ENCODE measurements around the gene DBP.
"Not testable (repeated sequence)": the region's sequence is repeated elsewhere in the genome, so short reads cannot be mapped to it uniquely, and the experiment has no call there.

The DBP gene

GRCh38 chr19:48664476-48664875 lies 27.3 kb upstream of the DBP start:
- TF ChIP-seq POLR2A (IDR thresholded peaks at IDR 0.05; ENCODE audit: low read depth, low read length) (no peak), POLR2AphosphoS5 (IDR thresholded peaks at IDR 0.05; ENCODE audit: low read depth, low read length) (no peak), TAF1 (IDR thresholded peaks at IDR 0.05; ENCODE audit: borderline replicate concordance, low read depth, low read length) (no peak)
- FAIRE-seq, result no peak
- no peak for DNase-seq (ENCODE audit: insufficient read length)

- TF ChIP-seq TAF1 (IDR thresholded peaks at IDR 0.05; ENCODE audit: borderline replicate concordance, low read depth, low read length) (no peak), POLR2A (IDR thresholded peaks at IDR 0.05; ENCODE audit: low read depth, low read length) (no peak)
- FAIRE-seq (no peak), DNase-seq (ENCODE audit: insufficient read length) (no peak)
Measured at GRCh38 chr19:48663667-48664066, 26.5 kb upstream of the DBP start.

GRCh38 chr19:48661711-48662090 lies 24.5 kb upstream of the DBP start:
- TF ChIP-seq POLR2A (IDR thresholded peaks at IDR 0.05; ENCODE audit: low read depth, low read length) (no peak), TAF1 (IDR thresholded peaks at IDR 0.05; ENCODE audit: borderline replicate concordance, low read depth, low read length) (no peak), POLR2AphosphoS5 (IDR thresholded peaks at IDR 0.05; ENCODE audit: low read depth, low read length) (no peak)
- DNase-seq (ENCODE audit: insufficient read length) (no peak), FAIRE-seq (no peak)

GRCh38 chr19:48660852-48661710 lies 23.9 kb upstream of the DBP start:
- TF ChIP-seq POLR2A (IDR thresholded peaks at IDR 0.05; ENCODE audit: low read depth, low read length) (no peak), POLR2AphosphoS5 (IDR thresholded peaks at IDR 0.05; ENCODE audit: low read depth, low read length) (no peak), TAF1 (IDR thresholded peaks at IDR 0.05; ENCODE audit: borderline replicate concordance, low read depth, low read length) (no peak)
- DNase-seq (ENCODE audit: insufficient read length) (peak; percentile 95), FAIRE-seq (peak; percentile 98)

GRCh38 chr19:48659768-48660167 lies 22.6 kb upstream of the DBP start:
- peak; percentile 40 for FAIRE-seq
- no peak for DNase-seq (ENCODE audit: insufficient read length)
- no peak for TF ChIP-seq TAF1 (IDR thresholded peaks at IDR 0.05; ENCODE audit: borderline replicate concordance, low read depth, low read length)

DNA sequence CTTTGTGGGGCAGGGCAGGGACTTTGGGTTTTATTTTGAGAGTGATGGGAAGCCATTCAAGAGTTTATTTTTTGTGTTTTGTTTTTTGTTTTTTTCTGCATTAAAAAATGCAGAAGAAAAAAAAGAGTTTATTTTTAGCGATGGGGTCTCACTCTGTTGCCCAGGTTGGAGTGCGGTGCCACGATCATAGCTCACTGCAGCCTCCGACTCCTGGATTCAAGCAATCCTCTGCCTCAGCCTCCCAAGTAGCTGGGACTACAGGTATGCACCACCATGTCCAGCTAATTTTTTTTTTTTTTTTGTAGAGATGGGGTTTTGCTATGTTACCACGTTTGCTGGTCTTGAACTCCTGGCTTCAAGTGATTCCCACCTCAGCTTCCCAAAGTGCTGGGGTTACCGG lies 21.3 kb upstream of the DBP start:
- DNase-seq (ENCODE audit: insufficient read length) (no peak), FAIRE-seq (no peak)
- no peak for TF ChIP-seq POLR2AphosphoS5 (IDR thresholded peaks at IDR 0.05; ENCODE audit: low read depth, low read length)
- no peak for TF ChIP-seq TAF1 (IDR thresholded peaks at IDR 0.05; ENCODE audit: borderline replicate concordance, low read depth, low read length)
- TF ChIP-seq POLR2A (IDR thresholded peaks at IDR 0.05; ENCODE audit: low read depth, low read length), result no peak

- not testable (repeated sequence) for DNase-seq (ENCODE audit: insufficient read length); FAIRE-seq
Measured at GRCh38 chr19:48657828-48658227, 20.6 kb upstream of the DBP start.

DNA sequence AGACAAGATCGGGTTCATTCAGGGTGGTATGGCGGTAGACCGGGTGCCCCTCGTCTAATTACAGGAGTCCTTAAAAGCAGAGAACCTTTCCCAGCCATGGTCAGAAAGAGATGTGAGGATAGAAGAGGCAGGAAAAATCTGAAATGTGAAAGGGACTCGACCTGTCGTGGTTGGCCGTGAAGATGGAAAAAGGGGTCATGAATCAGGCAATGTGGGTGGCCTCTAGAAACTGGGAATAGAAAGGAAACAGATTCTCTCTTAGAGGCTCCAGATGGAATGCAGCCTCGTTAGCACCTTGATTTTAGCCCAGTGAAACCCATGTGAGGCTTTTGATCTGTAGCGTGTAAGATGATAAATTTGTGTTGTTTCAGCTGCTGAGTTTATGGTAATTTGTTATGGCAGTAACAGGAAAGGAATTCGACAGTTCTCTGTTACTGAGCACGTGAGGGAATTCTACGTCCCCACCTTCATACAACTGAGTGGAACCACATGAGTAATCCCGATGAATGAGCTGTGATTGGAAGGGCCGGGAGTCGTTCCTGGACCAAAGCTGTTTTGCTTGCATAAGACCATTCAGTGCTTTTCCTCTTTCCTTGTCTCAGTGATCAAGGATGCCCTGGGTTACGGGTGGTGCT lies 19.8 kb upstream of the DBP start:
- TF ChIP-seq POLR2A (IDR thresholded peaks at IDR 0.05; ENCODE audit: low read depth, low read length) (no peak), TAF1 (IDR thresholded peaks at IDR 0.05; ENCODE audit: borderline replicate concordance, low read depth, low read length) (no peak), POLR2AphosphoS5 (IDR thresholded peaks at IDR 0.05; ENCODE audit: low read depth, low read length) (no peak)
- DNase-seq (ENCODE audit: insufficient read length), result no peak
- FAIRE-seq, result no peak

DNA sequence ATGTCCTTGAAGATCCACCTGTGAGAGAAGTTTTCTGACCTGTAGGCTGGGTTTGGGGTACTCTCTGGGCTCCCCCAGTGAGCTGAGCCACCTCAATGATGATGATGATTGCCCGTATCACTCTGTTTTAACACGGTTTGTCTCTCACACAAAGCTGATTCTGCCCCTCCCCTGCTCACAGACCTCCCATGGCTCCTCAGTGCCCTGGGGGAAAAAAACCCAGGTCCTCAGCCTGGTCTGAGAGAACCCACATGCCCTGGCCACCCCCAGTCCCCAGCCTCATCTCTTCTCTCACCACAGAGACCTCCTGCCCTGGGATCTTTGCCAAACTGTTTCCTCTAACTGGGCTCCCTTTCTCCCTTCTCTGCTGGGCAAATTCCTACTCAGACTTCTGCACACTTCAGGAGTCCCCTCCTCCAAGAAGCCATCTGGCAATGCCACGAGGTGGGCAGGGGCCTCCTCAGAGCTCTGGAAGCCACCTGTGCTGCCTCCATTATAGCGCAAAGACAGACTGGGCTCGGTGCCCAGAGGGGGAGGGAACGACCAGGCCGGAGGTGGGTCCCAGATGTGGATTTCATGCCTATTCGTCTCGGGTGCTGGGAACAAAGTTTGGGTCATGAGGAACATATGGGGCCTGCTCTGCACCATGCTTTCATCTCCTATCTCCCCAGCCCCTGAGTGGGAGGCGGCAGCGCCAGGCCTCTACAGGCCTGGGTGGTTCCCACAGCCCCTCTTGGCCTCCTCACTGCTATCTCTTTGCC lies 17.3 kb upstream of the DBP start:
- TF ChIP-seq TAF1 (IDR thresholded peaks at IDR 0.05; ENCODE audit: borderline replicate concordance, low read depth, low read length) (no peak), POLR2AphosphoS5 (IDR thresholded peaks at IDR 0.05; ENCODE audit: low read depth, low read length) (no peak), POLR2A (IDR thresholded peaks at IDR 0.05; ENCODE audit: low read depth, low read length) (no peak)
- FAIRE-seq, result no peak
- no peak for DNase-seq (ENCODE audit: insufficient read length)

DNA sequence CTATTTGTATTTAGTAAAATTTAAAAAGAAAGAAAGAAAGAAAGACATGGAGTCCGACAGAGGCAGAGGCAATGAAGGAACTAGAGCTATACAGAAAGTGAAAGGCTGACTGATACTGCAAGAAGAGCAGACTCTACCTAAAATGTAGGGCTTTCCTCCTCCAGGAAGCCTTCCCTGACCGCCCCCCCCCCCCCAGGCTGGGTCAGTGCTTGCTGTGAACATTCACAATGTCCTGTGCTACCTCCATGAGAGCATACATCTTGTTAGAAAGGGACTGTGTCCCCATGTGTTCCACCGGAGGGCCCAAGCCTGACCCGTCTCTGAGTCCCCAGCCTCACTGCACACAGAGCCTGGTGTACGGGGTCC lies 14.5 kb upstream of the DBP start:
- TF ChIP-seq TAF1 (IDR thresholded peaks at IDR 0.05; ENCODE audit: borderline replicate concordance, low read depth, low read length) (no peak), POLR2A (IDR thresholded peaks at IDR 0.05; ENCODE audit: low read depth, low read length) (no peak), POLR2AphosphoS5 (IDR thresholded peaks at IDR 0.05; ENCODE audit: low read depth, low read length) (no peak)
- DNase-seq (ENCODE audit: insufficient read length), result no peak
- no peak for FAIRE-seq

DNA sequence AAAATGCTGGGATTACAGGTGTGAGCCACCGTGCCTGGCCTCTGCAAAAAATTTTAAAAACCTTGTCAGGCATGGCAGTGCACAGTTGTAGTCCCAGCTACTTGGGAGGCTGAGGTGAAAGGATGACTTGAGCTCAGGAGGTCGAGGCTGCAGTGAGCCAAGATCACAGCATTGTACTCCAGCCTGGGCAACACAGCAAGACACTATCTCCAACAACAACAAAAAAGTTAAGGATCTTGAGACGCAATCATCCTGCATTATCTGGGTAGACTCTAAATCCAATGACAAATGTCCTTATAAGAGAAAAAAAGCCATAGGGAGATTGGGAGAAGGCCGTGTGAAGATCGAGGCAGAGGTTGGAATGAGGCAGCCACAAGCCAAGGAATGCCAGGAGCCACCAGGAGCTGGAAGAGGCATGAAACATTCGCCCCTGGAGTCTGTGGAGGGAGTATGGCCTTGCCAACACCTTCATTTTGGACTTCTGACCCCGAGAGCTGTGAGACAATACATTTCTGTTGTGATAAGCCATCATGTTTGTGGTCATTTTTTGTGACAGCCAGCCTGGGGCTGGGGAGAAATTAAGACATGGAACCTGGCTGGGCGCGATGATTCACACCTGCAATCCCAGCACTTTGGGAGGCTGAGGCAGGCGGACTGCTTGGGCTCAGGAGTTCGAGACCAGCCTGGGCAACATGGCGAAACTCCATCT lies 13.9 kb upstream of the DBP start:
- TF ChIP-seq POLR2AphosphoS5 (IDR thresholded peaks at IDR 0.05; ENCODE audit: low read depth, low read length), result no peak
- TF ChIP-seq POLR2A (IDR thresholded peaks at IDR 0.05; ENCODE audit: low read depth, low read length), result no peak
- no peak for TF ChIP-seq TAF1 (IDR thresholded peaks at IDR 0.05; ENCODE audit: borderline replicate concordance, low read depth, low read length)
- FAIRE-seq (no peak), DNase-seq (ENCODE audit: insufficient read length) (no peak)
